PC-3 (cell line): ENCODE data around the gene MYH15. TPM values are rescaled to one million over a fixed set of nuclear protein-coding genes. Genes with fewer than 3 reads are reported as not detected.

Experiments
- ATAC-seq: fragments of 200-7000 bp; cut with Tn5 transposase; 2 replicates; pipeline ENCODE4 v1.9.1; 2020; ENCODE audit warnings: mild to moderate bottlenecking, moderate library complexity
- BruUV-seq: library from RNA; stranded (reverse); fragments of 400-500 nt; replicated peaks from 2 replicates; lab custom pipeline; 2021; lab: Mats Ljungman, UMichigan
- CTCF ChIA-PET: fragments of 300-600 bp; sonication (Branson Sonifier 250); formaldehyde crosslinking; loops from one replicate; lab custom pipeline; 2022; ENCODE audit warnings: antibody characterized with exemption; lab: Charles Lee
- POLR2A ChIA-PET: fragments of 300-600 bp; sonication (Branson Sonifier 250); formaldehyde crosslinking; loops from one replicate; lab custom pipeline; 2022; ENCODE audit warnings: antibody characterized with exemption; ENCODE audit not compliant: unreplicated experiment; lab: Charles Lee
- DNase-seq: peaks from one replicate; pipeline ENCODE4 v3.0.0-alpha.2; 2015
- H2AFZ ChIP-seq: fragments of 300-600 bp; sonication (generic); 2 replicates; pipeline ENCODE4 v1.6.0; 2016; ENCODE audit warnings: antibody characterized with exemption, low read length
- H3F3A ChIP-seq: fragments of 300-600 bp; sonication (generic); one replicate; pipeline ENCODE4 v1.6.0; 2017; ENCODE audit warnings: antibody characterized with exemption, low read length, control low read depth, mild to moderate bottlenecking; ENCODE audit not compliant: unreplicated experiment
- H3K27ac ChIP-seq: fragments of 300-600 bp; sonication (generic); 2 replicates; pipeline ENCODE4 v1.5.1; 2016; ENCODE audit warnings: mild to moderate bottlenecking, low read length
- H3K27me3 ChIP-seq: fragments of 300-600 bp; sonication (generic); 2 replicates; pipeline ENCODE4 v1.6.1; 2016; ENCODE audit warnings: low read length, mixed read lengths
- H3K36me3 ChIP-seq: fragments of 300-600 bp; sonication (generic); 2 replicates; pipeline ENCODE4 v1.6.1; 2016; ENCODE audit warnings: low read depth, mixed run types, low read length, mixed read lengths
- H3K4me1 ChIP-seq: fragments of 300-600 bp; sonication (generic); 2 replicates; pipeline ENCODE4 v1.5.1; 2016; ENCODE audit warnings: low read length; ENCODE audit not compliant: insufficient read depth
- H3K4me2 ChIP-seq: fragments of 300-600 bp; sonication (generic); 2 replicates; pipeline ENCODE4 v1.6.0; 2016; ENCODE audit warnings: low read length
- H3K4me3 ChIP-seq: fragments of 300-600 bp; sonication (generic); 2 replicates; pipeline ENCODE4 v1.5.1; 2016; ENCODE audit warnings: mild to moderate bottlenecking, low read length, mixed read lengths
- H3K79me2 ChIP-seq: fragments of 300-600 bp; sonication (generic); 2 replicates; pipeline ENCODE4 v1.6.1; 2017; ENCODE audit warnings: low read length, mixed read lengths
- H3K9ac ChIP-seq: fragments of 300-600 bp; sonication (generic); 2 replicates; pipeline ENCODE4 v1.6.0; 2016; ENCODE audit warnings: mild to moderate bottlenecking, low read length
- H3K9me2 ChIP-seq: fragments of 300-600 bp; sonication (generic); replicated peaks from 2 replicates; pipeline ENCODE4 v1.6.1; 2016; ENCODE audit warnings: mixed run types, low read length, mixed read lengths
- H3K9me3 ChIP-seq: fragments of 300-600 bp; sonication (generic); 2 replicates; pipeline ENCODE4 v1.6.1; 2016; ENCODE audit warnings: low read length, mixed read lengths
- H4K20me1 ChIP-seq: fragments of 300-600 bp; sonication (generic); 2 replicates; pipeline ENCODE4 v1.6.1; 2016; ENCODE audit warnings: low read length, mixed read lengths
- EZH2 ChIP-seq: fragments of 300-600 bp; sonication (generic); IDR thresholded peaks from one replicate; pipeline ENCODE4 v1.6.1; 2017; ENCODE audit warnings: antibody characterized with exemption, mild to moderate bottlenecking, low read length; ENCODE audit not compliant: unreplicated experiment
- EZH2phosphoT487 ChIP-seq: fragments of 300-600 bp; sonication (generic); IDR thresholded peaks from 2 replicates; pipeline ENCODE4 v1.6.1; 2018; ENCODE audit warnings: mild to moderate bottlenecking, antibody characterized with exemption, low read length, borderline replicate concordance
- intact Hi-C: fragments of 100-400 bp; cut with micrococcal nuclease; formaldehyde crosslinking; loops from 2 replicates; pipeline ENCODE4 v1.9.0; 2023
- total RNA-seq: library from RNA; depleted of rRNA; stranded (reverse); fragments of >200 nt; gene quantifications from 2 replicates; pipeline ENCODE4 v1.2.3, GENCODE V29; 2014
- TF ChIP-seq, protein P1 (sequence below): fragments of 300-600 bp; sonication (generic); conservative IDR thresholded peaks from 2 replicates; pipeline ENCODE4 v1.5.1; 2017; ENCODE audit warnings: antibody characterized with exemption, low read depth, mild to moderate bottlenecking, low read length

MYH15 gene
- total RNA-seq, 1 experiment from 2014 or later, result 2.4 TPM

DNA sequence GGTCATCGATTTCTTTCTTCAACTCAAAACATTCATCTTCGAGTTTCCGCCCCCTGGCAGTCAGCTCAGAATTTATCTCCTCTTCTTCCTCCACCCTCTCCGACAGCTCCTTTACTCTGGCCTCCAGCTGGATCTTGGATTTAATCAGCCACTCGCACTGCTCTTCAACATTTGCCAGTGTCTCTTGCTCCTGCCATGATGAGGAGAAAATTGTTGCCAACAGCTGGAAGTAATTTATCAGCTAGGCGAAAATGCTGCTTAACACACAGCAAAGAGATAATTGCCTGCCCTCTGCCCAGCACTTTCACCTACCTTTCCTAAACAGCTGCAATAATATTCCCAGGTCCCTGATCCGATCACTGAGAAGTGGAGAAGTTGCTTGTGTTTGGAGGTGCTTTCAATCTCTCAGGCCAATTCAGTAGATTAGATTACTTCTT is 69.3 kb downstream of the MYH15 start:
- TF ChIP-seq, protein P1, sequence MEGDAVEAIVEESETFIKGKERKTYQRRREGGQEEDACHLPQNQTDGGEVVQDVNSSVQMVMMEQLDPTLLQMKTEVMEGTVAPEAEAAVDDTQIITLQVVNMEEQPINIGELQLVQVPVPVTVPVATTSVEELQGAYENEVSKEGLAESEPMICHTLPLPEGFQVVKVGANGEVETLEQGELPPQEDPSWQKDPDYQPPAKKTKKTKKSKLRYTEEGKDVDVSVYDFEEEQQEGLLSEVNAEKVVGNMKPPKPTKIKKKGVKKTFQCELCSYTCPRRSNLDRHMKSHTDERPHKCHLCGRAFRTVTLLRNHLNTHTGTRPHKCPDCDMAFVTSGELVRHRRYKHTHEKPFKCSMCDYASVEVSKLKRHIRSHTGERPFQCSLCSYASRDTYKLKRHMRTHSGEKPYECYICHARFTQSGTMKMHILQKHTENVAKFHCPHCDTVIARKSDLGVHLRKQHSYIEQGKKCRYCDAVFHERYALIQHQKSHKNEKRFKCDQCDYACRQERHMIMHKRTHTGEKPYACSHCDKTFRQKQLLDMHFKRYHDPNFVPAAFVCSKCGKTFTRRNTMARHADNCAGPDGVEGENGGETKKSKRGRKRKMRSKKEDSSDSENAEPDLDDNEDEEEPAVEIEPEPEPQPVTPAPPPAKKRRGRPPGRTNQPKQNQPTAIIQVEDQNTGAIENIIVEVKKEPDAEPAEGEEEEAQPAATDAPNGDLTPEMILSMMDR, result no peak
- TF ChIP-seq EZH2 (no peak), EZH2phosphoT487 (no peak)
- no peak overlapping the region for H3K9ac ChIP-seq
- H3K4me2 ChIP-seq, result no peak overlapping the region
- no peaks in the 10 kb centered on the region for H3F3A ChIP-seq
- H2AFZ ChIP-seq, result peak overlapping the region; percentile 26; the same call in 1 of the 2 replicates
- H3K79me2 ChIP-seq, result no peaks in the 10 kb centered on the region
- DNase-seq, result no peak
- BruUV-seq, result TSS peak; percentile 67
- H3K9me3 ChIP-seq, result 0 out of 2 replicates have a peak, but pooled peaks cover 3% of the 10 kb centered on the region
- peaks cover 7% of the 10 kb centered on the region; the same call in 1 of the 2 replicates for H3K4me1 ChIP-seq
- no peaks in the 10 kb centered on the region for H3K9me2 ChIP-seq
- intact Hi-C loops, result no loop called here
- CTCF ChIA-PET, result no interaction called here
- no peaks in the 10 kb centered on the region for H4K20me1 ChIP-seq
- no peak for ATAC-seq
- no peaks in the 10 kb centered on the region; the same call in 1 of the 2 replicates for H3K36me3 ChIP-seq
- POLR2A ChIA-PET, result no interaction called here
- no peak overlapping the region for H3K4me3 ChIP-seq
- no peaks in the 10 kb centered on the region for H3K27me3 ChIP-seq
- H3K27ac ChIP-seq, result no peak overlapping the region

DNA sequence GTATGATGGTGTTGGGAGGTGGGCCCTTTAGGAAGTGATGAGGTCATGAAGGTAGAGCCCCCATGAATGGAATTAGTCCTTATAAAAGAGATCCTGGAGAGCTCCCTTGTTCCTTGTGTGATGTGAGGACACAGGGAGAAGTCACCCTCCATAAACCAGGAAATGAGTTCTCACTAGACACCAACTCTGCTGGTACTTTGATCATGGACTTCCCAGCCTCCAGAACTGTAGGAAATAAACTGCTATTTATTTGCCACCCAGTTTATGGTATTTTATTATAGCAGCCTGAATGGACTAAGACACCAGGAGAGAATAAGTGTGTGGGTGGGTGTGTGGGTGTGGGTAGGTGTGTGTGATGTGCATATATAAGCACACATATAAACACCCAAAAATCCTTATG is 71.9 kb downstream of the MYH15 start:
- TF ChIP-seq EZH2, result no peak
- TF ChIP-seq, protein P1, result no peak
- no peak for TF ChIP-seq EZH2phosphoT487
- H3K36me3 ChIP-seq, result no peaks in the 10 kb centered on the region
- ChIA-PET POLR2A (no interaction called here), CTCF (no interaction called here)
- intact Hi-C loops, result no loop called here
- H3K4me2 ChIP-seq, result no peak overlapping the region
- H3K9me3 ChIP-seq, result no peaks in the 10 kb centered on the region
- DNase-seq (no peak), ATAC-seq (no peak)
- H3K79me2 ChIP-seq, result no peaks in the 10 kb centered on the region
- H3K9ac ChIP-seq, result no peak overlapping the region
- no peaks in the 10 kb centered on the region for H3K9me2 ChIP-seq
- no peaks in the 10 kb centered on the region for H3F3A ChIP-seq
- H3K4me1 ChIP-seq, result peaks cover 7% of the 10 kb centered on the region; the same call in 1 of the 2 replicates
- H3K27me3 ChIP-seq, result no peaks in the 10 kb centered on the region
- no TSS peak for BruUV-seq
- no peak overlapping the region for H2AFZ ChIP-seq
- no peak overlapping the region for H3K4me3 ChIP-seq
- no peak overlapping the region for H3K27ac ChIP-seq
- H4K20me1 ChIP-seq, result no peaks in the 10 kb centered on the region

GRCh38 chr3:108437439-108437838 is 73.0 kb downstream of the MYH15 start:
- POLR2A ChIA-PET, result interaction anchor here (0.6 kb wide), 2 partner anchors 169 to 509 kb away, joined by 3 to 4 read pairs; no protein-coding TSS in a partner anchor
- Histone ChIP-seq H3K4me2 (no peak overlapping the region), H3K27ac (no peak overlapping the region), H3F3A (no peaks in the 10 kb centered on the region), H3K4me3 (no peak overlapping the region), H3K27me3 (no peaks in the 10 kb centered on the region), H2AFZ (no peak overlapping the region), H3K9ac (no peak overlapping the region), H3K4me1 (peaks cover 7% of the 10 kb centered on the region; the same call in 1 of the 2 replicates), H4K20me1 (no peaks in the 10 kb centered on the region), H3K9me2 (no peaks in the 10 kb centered on the region), H3K79me2 (no peaks in the 10 kb centered on the region), H3K36me3 (no peaks in the 10 kb centered on the region), H3K9me3 (no peaks in the 10 kb centered on the region)
- TF ChIP-seq EZH2phosphoT487 (no peak), EZH2 (no peak)
- TF ChIP-seq, protein P1, result 0 out of 2 replicates have a peak, but pooled peaks have one; percentile 28
- ATAC-seq (peak; percentile 50), DNase-seq (peak; percentile 35)
- BruUV-seq, result no TSS peak
- intact Hi-C loops, result loop anchor here (1.0 kb wide), 1 partner anchor 499 kb away; no protein-coding TSS in a partner anchor
- CTCF ChIA-PET, result interaction anchor here (0.6 to 1.3 kb wide), 7 partner anchors 23 to 348 kb away, joined by 3 to 9 read pairs (median 3); no protein-coding TSS in a partner anchor
